ENCODE data around the gene KLHL41.
"Not testable (repeated sequence)": the region's sequence is repeated elsewhere in the genome, so short reads cannot be mapped to it uniquely, and the experiment has no call there.

KLHL41 gene

GRCh38 chr2:169570752-169571151 is 61.2 kb downstream of the KLHL41 start:
- DNase-seq; H3K4me3 Mint-ChIP-seq; H3K27me3 Mint-ChIP-seq; H3K36me3 Mint-ChIP-seq (ENCODE audit: insufficient read depth); H3K27ac Mint-ChIP-seq; H3K9me3 Mint-ChIP-seq; ATAC-seq (replicated peaks): not testable (repeated sequence)
- peaks cover 8 to 13% of the 10 kb centered on the region in 2 donors for H3K4me1 Mint-ChIP-seq (ENCODE audit: low read depth in 2 of 2)

DNA sequence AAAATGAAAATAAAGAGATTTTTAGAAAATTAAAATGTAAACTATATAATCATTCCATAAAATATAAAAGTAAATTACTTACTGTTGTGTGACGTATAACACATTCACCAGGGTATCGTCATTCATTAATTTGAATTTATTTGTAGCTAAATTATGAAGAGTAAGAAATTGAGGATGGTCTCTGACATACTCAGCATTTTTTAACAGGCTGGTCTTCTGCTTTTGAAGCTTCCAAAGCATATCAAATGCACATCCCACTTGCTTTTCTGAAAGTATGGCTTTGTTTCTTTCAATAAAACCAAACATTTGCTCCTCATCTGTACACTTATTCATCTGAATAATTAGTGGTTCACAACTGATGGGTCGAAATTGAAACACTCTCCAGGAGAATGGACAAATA is 62.1 kb downstream of the KLHL41 start:
- Mint-ChIP-seq H3K9me3 (no peaks in the 10 kb centered on the region), H3K27me3 (no peaks in the 10 kb centered on the region), H3K36me3 (ENCODE audit: insufficient read depth) (peaks cover 2% of the 10 kb centered on the region), H3K4me1 (ENCODE audit: low read depth in 2 of 2) (peaks cover 8 to 13% of the 10 kb centered on the region in 2 donors), H3K4me3 (no peak overlapping the region), H3K27ac (no peak overlapping the region)
- DNase-seq, result no peak
- ATAC-seq (replicated peaks), result no peak

DNA sequence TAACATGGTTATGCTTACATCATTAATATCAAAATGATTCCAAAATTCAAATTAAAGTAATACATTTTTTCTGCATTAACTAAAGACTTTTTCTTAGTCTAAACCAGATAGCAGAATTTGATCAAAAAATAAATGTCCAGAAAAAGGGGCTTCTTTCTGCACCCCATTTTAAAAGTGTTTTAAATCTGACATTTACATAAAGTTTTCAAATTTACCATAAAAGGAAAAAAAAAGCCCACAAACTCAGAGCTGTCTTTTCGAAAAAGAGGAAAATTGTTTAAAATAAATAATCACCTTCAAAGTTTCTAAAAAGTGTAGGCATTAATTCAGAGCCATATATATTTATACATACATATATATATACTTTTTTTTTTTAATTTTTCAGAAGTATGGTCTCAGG is 62.7 kb downstream of the KLHL41 start:
- peaks cover 8 to 13% of the 10 kb centered on the region in 2 donors for H3K4me1 Mint-ChIP-seq (ENCODE audit: low read depth in 2 of 2)
- no peak overlapping the region for H3K27ac Mint-ChIP-seq
- no peaks in the 10 kb centered on the region for H3K27me3 Mint-ChIP-seq
- DNase-seq (no peak), ATAC-seq (replicated peaks) (no peak)
- H3K9me3 Mint-ChIP-seq, result no peaks in the 10 kb centered on the region
- H3K4me3 Mint-ChIP-seq, result no peak overlapping the region
- H3K36me3 Mint-ChIP-seq (ENCODE audit: insufficient read depth), result peaks cover 2% of the 10 kb centered on the region

- Mint-ChIP-seq H3K4me1 (ENCODE audit: low read depth in 2 of 2) (peaks cover 8 to 13% of the 10 kb centered on the region in 2 donors), H3K4me3 (peak overlapping the region; percentile 96 to 98), H3K9me3 (no peaks in the 10 kb centered on the region), H3K27ac (peak overlapping the region; percentile 87 to 89), H3K36me3 (ENCODE audit: insufficient read depth) (peaks cover 2% of the 10 kb centered on the region), H3K27me3 (no peaks in the 10 kb centered on the region)
- ATAC-seq (replicated peaks) (no peak), DNase-seq (no peak)
Observed at GRCh38 chr2:169572821-169573159, 63.3 kb downstream of the KLHL41 start.

DNA sequence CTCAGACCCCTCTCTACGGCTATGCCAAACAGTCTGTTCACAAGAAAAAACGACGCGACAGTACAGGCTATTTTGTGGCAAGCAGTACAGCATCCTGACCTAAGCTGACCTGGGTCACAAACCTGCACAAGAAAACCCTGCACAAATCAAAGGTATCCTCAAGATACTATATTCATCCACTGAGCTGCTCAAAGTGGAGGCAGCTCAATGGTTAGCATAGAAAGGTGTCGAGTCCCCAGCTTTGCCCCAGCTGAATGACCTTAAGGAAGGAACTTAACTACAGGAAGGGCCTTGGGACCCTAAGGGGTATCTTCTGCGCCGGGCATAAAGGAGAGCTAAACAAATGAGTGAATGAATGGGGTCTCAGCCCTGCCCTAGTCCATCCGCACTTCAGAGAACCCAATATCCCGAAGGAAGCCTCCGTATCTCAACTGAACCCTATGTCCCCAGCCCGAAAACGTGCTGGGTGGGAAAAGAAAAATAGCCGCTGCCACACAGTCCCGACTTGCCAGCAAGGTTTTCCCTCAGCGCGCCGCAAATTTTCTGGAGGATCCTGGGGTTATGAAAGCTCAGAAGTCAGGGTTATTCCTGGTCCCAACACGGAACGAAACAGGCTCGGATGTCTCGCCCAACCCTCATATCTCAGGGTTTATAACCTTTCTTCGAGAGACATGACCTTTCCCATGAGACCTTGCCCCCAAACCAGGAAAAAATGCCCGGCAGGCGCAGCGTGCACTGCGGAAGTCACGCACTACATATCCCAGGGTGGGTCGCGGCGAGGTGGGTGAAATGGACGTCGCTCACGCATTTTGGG is 63.9 kb downstream of the KLHL41 start, which contains the start of gene FASTKD1:
FASTKD1 (minus strand) TSS at position 706 of the 814 bp plus-strand sequence. CDS start 1,836 bp downstream, outside the sequence.
- H3K36me3 Mint-ChIP-seq (ENCODE audit: insufficient read depth), result peaks cover 2% of the 10 kb centered on the region
- no peaks in the 10 kb centered on the region for H3K27me3 Mint-ChIP-seq
- peaks cover 8 to 13% of the 10 kb centered on the region in 2 donors for H3K4me1 Mint-ChIP-seq (ENCODE audit: low read depth in 2 of 2)
- ATAC-seq (replicated peaks) (peak; percentile 100), DNase-seq (peak; percentile 73 to 75 (median 74))
- H3K9me3 Mint-ChIP-seq, result no peaks in the 10 kb centered on the region
- peak within 1 kb of the TSS; percentile 87 to 89 for H3K27ac Mint-ChIP-seq
- peak within 1 kb of the TSS; percentile 96 to 98 for H3K4me3 Mint-ChIP-seq

GRCh38 chr2:169573974-169574299 is 64.4 kb downstream of the KLHL41 start:
- H3K4me3 Mint-ChIP-seq, result peak overlapping the region; percentile 96 to 98
- no peaks in the 10 kb centered on the region for H3K27me3 Mint-ChIP-seq
- ATAC-seq (replicated peaks) (no peak), DNase-seq (no peak)
- peaks cover 8 to 13% of the 10 kb centered on the region in 2 donors for H3K4me1 Mint-ChIP-seq (ENCODE audit: low read depth in 2 of 2)
- H3K36me3 Mint-ChIP-seq (ENCODE audit: insufficient read depth), result peaks cover under 1% of the 10 kb centered on the region
- H3K9me3 Mint-ChIP-seq, result no peaks in the 10 kb centered on the region
- peak overlapping the region; percentile 87 to 89 for H3K27ac Mint-ChIP-seq

DNA sequence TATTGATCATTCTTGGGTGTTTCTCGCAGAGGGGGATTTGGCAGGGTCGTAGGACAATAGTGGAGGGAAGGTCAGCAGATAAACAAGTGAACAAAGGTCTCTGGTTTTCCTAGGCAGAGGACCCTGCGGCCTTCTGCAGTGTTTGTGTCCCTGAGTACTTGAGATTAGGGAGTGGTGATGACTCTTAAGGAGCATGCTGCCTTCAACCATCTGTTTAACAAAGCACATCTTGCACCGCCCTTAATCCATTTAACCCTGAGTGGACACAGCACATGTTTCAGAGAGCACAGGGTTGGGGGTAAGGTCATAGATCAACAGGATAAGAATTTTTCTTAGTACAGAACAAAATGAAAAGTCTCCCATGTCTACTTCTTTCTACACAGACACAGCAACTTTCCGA is 65.0 kb downstream of the KLHL41 start:
- H3K4me3 Mint-ChIP-seq; ATAC-seq (replicated peaks): not testable (repeated sequence)

DNA sequence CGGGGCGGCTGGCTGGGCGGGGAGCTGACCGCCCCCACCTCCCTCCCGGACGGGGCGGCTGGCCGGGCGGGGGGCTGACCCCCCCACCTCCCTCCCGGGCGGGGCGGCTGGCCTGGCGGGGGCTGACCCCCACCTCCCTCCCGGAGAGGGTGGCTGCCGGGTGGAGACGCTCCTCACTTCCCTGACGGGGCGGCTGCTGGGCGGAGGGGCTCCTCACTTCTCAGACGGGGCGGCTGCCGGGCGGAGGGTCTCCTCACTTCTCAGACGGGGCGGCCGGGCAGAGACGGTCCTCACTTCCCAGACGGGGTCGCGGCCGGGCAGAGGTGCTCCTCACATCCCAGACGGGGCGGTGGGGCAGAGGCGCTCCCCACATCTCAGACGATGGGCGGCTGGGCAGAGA is 65.8 kb downstream of the KLHL41 start:
- not testable (repeated sequence) for H3K4me3 Mint-ChIP-seq; DNase-seq; H3K36me3 Mint-ChIP-seq (ENCODE audit: insufficient read depth); H3K27me3 Mint-ChIP-seq; H3K27ac Mint-ChIP-seq; H3K9me3 Mint-ChIP-seq; H3K4me1 Mint-ChIP-seq (ENCODE audit: low read depth in 2 of 2); ATAC-seq (replicated peaks)

More for the DNA sequence above, 65.0 kb downstream of the KLHL41 start:
- not testable (repeated sequence) for DNase-seq; H3K36me3 Mint-ChIP-seq (ENCODE audit: insufficient read depth); H3K27ac Mint-ChIP-seq; H3K9me3 Mint-ChIP-seq; H3K27me3 Mint-ChIP-seq
- peaks cover 8 to 13% of the 10 kb centered on the region in 2 donors for H3K4me1 Mint-ChIP-seq (ENCODE audit: low read depth in 2 of 2)
